Endothelial cell of umbilical vein (primary cell): ENCODE measurements around the gene AFG1L. TPM values are rescaled to one million over a fixed set of nuclear protein-coding genes. Genes with fewer than 3 reads are reported as not detected.

ENCODE experiments used
- BruUV-seq: library from RNA; stranded (reverse); fragments of 400-500 nt; replicated peaks from 2 replicates; lab custom pipeline; 2021; lab: Mats Ljungman, UMichigan
- CTCF ChIA-PET: fragments of 300-600, 350-600 bp; sonication (Branson Sonifier 250); formaldehyde crosslinking; loops from one replicate; lab custom pipeline; 2021; ENCODE audit warnings: antibody characterized with exemption, inconsistent platforms; lab: Charles Lee
- POLR2A ChIA-PET: fragments of 300-600, 350-600 bp; sonication (Branson Sonifier 250); formaldehyde crosslinking; loops from one replicate; lab custom pipeline; 2021; ENCODE audit warnings: antibody characterized with exemption, inconsistent platforms; lab: Charles Lee
- DNase-seq: peaks from one replicate; pipeline ENCODE4 v3.0.0-alpha.2; 2011; ENCODE audit warnings: low read depth, low spot score
- FAIRE-seq: peaks from 2 replicates; lab custom pipeline; 2011; peaks lifted over from hg19 to GRCh38; lab: Jason Lieb, UNC
- H2AFZ ChIP-seq: 2 replicates; pipeline ENCODE4 v1.6.0; 2012; ENCODE audit warnings: low read depth, low read length, control low read depth, inconsistent platforms
- H3K27ac ChIP-seq: 2 replicates; pipeline ENCODE4 v1.5.1; 2011; ENCODE audit warnings: low read depth, mild to moderate bottlenecking, control low read depth, low read length, moderate library complexity; ENCODE audit not compliant: insufficient read depth
- H3K27me3 ChIP-seq, 2 experiments: 2 replicates each; pipeline versions ENCODE4 v1.6.0 to v1.6.1; 2011; ENCODE audit warnings: low read length in 2 of 2, mixed read lengths in 1 of 2; ENCODE audit not compliant: control insufficient read depth in 2 of 2, insufficient read depth in 2 of 2
- H3K36me3 ChIP-seq, 2 experiments: 2 replicates in 1 of 2; 3 replicates in 1 of 2; pipeline ENCODE4 v1.5.1; 2011; ENCODE audit warnings: low read length in 2 of 2, mild to moderate bottlenecking in 1 of 2, moderate library complexity in 1 of 2; ENCODE audit not compliant: control insufficient read depth in 2 of 2, insufficient read depth in 2 of 2; ENCODE audit errors: extremely low read depth in 1 of 2
- H3K4me1 ChIP-seq: 3 replicates; pipeline ENCODE4 v1.5.1; 2011; ENCODE audit warnings: mild to moderate bottlenecking, low read length; ENCODE audit not compliant: control insufficient read depth, insufficient read depth; ENCODE audit errors: extremely low read depth
- H3K4me2 ChIP-seq: 2 replicates; pipeline ENCODE4 v1.6.1; 2011; ENCODE audit warnings: low read length, control low read depth, mixed read lengths; ENCODE audit not compliant: insufficient read depth
- H3K4me3 ChIP-seq, 3 experiments: fragments of 200-600 bp in 1 of 3; sonication (generic), shearing (Covaris generic) in 1 of 3; replicated peaks in 1 of 3; 2 replicates each; pipeline ENCODE4 v1.5.1; 2011 to 2016; ENCODE audit warnings: control low read depth in 3 of 3, low read length in 3 of 3, mild to moderate bottlenecking in 2 of 3, inconsistent platforms in 1 of 3, low read depth in 1 of 3, moderate library complexity in 1 of 3; ENCODE audit not compliant: insufficient read depth in 1 of 3
- H3K79me2 ChIP-seq: 2 replicates; pipeline ENCODE4 v1.6.0; 2012; ENCODE audit warnings: low read length, inconsistent platforms; ENCODE audit not compliant: control insufficient read depth, insufficient read depth
- H3K9ac ChIP-seq: replicated peaks from 2 replicates; pipeline ENCODE3; 2011; ENCODE audit warnings: low read length, control low read depth; ENCODE audit not compliant: insufficient read depth; ENCODE audit errors: extremely low read depth
- H3K9me1 ChIP-seq: replicated peaks from 3 replicates; pipeline ENCODE4 v1.6.0; 2011; ENCODE audit warnings: mild to moderate bottlenecking, low read length; ENCODE audit not compliant: control insufficient read depth, insufficient read depth; ENCODE audit errors: extremely low read depth
- H3K9me3 ChIP-seq: replicated peaks from 2 replicates; pipeline ENCODE4 v1.5.1; 2012; ENCODE audit warnings: low read length, inconsistent platforms; ENCODE audit not compliant: control insufficient read depth, insufficient read depth
- H4K20me1 ChIP-seq: replicated peaks from 2 replicates; pipeline ENCODE3; 2011; ENCODE audit warnings: mild to moderate bottlenecking, low read length; ENCODE audit not compliant: control insufficient read depth, insufficient read depth; ENCODE audit errors: extremely low read depth
- JUN ChIP-seq: IDR thresholded peaks from 2 replicates; pipeline ENCODE4 v1.6.1; 2011; ENCODE audit warnings: borderline replicate concordance, low read depth; ENCODE audit not compliant: insufficient read length, insufficient read depth
- MYC ChIP-seq: IDR thresholded peaks from one replicate; pipeline ENCODE4 v1.6.1; 2011; ENCODE audit warnings: mild to moderate bottlenecking, low read depth, low read length
- POLR2A ChIP-seq: IDR thresholded peaks from 2 replicates; pipeline ENCODE4 v1.6.1; 2012; ENCODE audit warnings: low read depth, mild to moderate bottlenecking, control low read depth, low read length
- POLR2AphosphoS5 ChIP-seq: IDR thresholded peaks from 2 replicates; pipeline ENCODE4 v1.6.1; 2012; ENCODE audit warnings: low read depth, mild to moderate bottlenecking, control low read depth, low read length, moderate library complexity; ENCODE audit not compliant: insufficient read depth
- dilution Hi-C: fragments of 300-500 bp; cut with MboI; formaldehyde crosslinking; loops from one replicate; pipeline ENCODE4 v1.15.0; 2019; ENCODE audit warnings: low sequenced_read_pairs; ENCODE audit not compliant: extremely low pct_ligation_motif_present
- intact Hi-C: fragments of 100-400 bp; cut with micrococcal nuclease; formaldehyde crosslinking; loops from one replicate; pipeline ENCODE4 v1.10.0; 2022
- polyA plus RNA-seq, 4 experiments: library from polyadenylated mRNA; depleted of rRNA in 3 of 4; stranded (reverse) in 3 of 4; unstranded in 1 of 4; fragments of >200 nt; gene quantifications; 2 replicates each; pipeline versions ENCODE4 v1.2.1 to v1.2.3, GENCODE V29; 2011 to 2012; ENCODE audit warnings: missing spikeins in 1 of 4
- total RNA-seq: library from RNA; stranded (reverse); gene quantifications from 2 replicates; pipeline ENCODE4 v1.2.3, GENCODE V29; 2021
- TF ChIP-seq, protein P1 (sequence below), 2 donors: IDR thresholded peaks; 1 replicate in 1 of 2; 2 replicates in 1 of 2; pipeline ENCODE4 v1.5.1; 2011; ENCODE audit warnings: low read length in 2 of 2, mild to moderate bottlenecking in 2 of 2, moderate library complexity in 2 of 2, control low read depth in 1 of 2, inconsistent platforms in 1 of 2, low read depth in 1 of 2; ENCODE audit not compliant: insufficient read depth in 1 of 2; ENCODE audit errors: extremely low read depth in 1 of 2

Gene AFG1L
- total and polyA plus RNA-seq, 2 donors (not counting 3 experiments of a cell fraction or from before 2014, with no cell fraction given): 1.0 to 6.2 TPM

GRCh38 chr6:108518714-108519576 lies 224.1 kb downstream of the AFG1L start:
- no peaks in the 10 kb centered on the region for H3K27me3 ChIP-seq
- no peaks in the 10 kb centered on the region for H4K20me1 ChIP-seq
- DNase-seq (peak; percentile 13), FAIRE-seq (peak; percentile 80)
- H3K4me1 ChIP-seq: no peaks in the 10 kb centered on the region
- H3K4me3 ChIP-seq: no peak overlapping the region
- intact Hi-C loops (no loop called here), dilution Hi-C loops (no loop called here)
- TF ChIP-seq, protein P1, sequence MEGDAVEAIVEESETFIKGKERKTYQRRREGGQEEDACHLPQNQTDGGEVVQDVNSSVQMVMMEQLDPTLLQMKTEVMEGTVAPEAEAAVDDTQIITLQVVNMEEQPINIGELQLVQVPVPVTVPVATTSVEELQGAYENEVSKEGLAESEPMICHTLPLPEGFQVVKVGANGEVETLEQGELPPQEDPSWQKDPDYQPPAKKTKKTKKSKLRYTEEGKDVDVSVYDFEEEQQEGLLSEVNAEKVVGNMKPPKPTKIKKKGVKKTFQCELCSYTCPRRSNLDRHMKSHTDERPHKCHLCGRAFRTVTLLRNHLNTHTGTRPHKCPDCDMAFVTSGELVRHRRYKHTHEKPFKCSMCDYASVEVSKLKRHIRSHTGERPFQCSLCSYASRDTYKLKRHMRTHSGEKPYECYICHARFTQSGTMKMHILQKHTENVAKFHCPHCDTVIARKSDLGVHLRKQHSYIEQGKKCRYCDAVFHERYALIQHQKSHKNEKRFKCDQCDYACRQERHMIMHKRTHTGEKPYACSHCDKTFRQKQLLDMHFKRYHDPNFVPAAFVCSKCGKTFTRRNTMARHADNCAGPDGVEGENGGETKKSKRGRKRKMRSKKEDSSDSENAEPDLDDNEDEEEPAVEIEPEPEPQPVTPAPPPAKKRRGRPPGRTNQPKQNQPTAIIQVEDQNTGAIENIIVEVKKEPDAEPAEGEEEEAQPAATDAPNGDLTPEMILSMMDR (IDR thresholded peaks at IDR 0.05; ENCODE audit: extremely low read depth in 1 of 2, insufficient read depth in 1 of 2, low read depth in 1 of 2, low read length in 2 of 2): peak; percentile 42 to 56
- TF ChIP-seq POLR2AphosphoS5 (no peak), POLR2A (no peak), JUN (no peak), MYC (no peak)
- H3K9me3 ChIP-seq: no peaks in the 10 kb centered on the region
- POLR2A ChIA-PET: no interaction called here
- BruUV-seq: no TSS peak
- no peaks in the 10 kb centered on the region for H3K9me1 ChIP-seq
- H2AFZ ChIP-seq: no peak overlapping the region
- CTCF ChIA-PET: interaction anchor here (0.7 to 2.1 kb wide), 9 partner anchors 9 to 554 kb away, joined by 3 to 11 read pairs (median 4); no protein-coding TSS in a partner anchor
- no peaks in the 10 kb centered on the region for H3K36me3 ChIP-seq
- no peaks in the 10 kb centered on the region for H3K79me2 ChIP-seq
- H3K27ac ChIP-seq: no peak overlapping the region
- H3K4me2 ChIP-seq: no peak overlapping the region
- H3K9ac ChIP-seq: no peak overlapping the region
